Ascending aorta (tissue), 2 donors: ENCODE measurements around the gene PURB. TPM values are rescaled to one million over a fixed set of nuclear protein-coding genes. Genes with fewer than 3 reads are reported as not detected.
"Not testable (repeated sequence)": the region's sequence is repeated elsewhere in the genome, so short reads cannot be mapped to it uniquely, and the experiment has no call there.

Experiments used
- DNase-seq, 2 donors: peaks; one replicate each; pipeline ENCODE4 v3.0.0-alpha.2; 2019; ENCODE audit warnings: low spot score in 2 of 2
- H3K27ac ChIP-seq, 2 donors: fragments of 200-600 bp; sonication (generic); one replicate each; pipeline ENCODE4 v1.5.1; 2016 to 2017; ENCODE audit warnings: mild to moderate bottlenecking in 1 of 2
- H3K27me3 ChIP-seq: fragments of 200-600 bp; sonication (generic); one replicate; pipeline ENCODE4 v1.5.1; 2017
- H3K36me3 ChIP-seq, 2 donors: fragments of 200-600 bp; sonication (generic); one replicate each; pipeline ENCODE4 v1.5.1; 2016
- H3K4me1 ChIP-seq, 2 donors: fragments of 200-600 bp; sonication (generic); one replicate each; pipeline ENCODE4 v1.5.1; 2016 to 2017; ENCODE audit warnings: mild to moderate bottlenecking in 1 of 2
- H3K4me3 ChIP-seq, 2 donors: fragments of 200-600 bp; sonication (generic); one replicate each; pipeline ENCODE4 v1.5.1; 2016 to 2017; ENCODE audit warnings: mild to moderate bottlenecking in 1 of 2
- H3K9me3 ChIP-seq, 2 donors: fragments of 200-600 bp; sonication (generic); one replicate each; pipeline ENCODE4 v1.5.1; 2016
- CTCF ChIP-seq, 3 experiments: fragments of 200-600 bp in 2 of 3; fragments of 450-650 bp in 1 of 3; sonication (generic) in 2 of 3; IDR thresholded peaks; one replicate each; pipeline ENCODE4 v1.5.1; 2016 to 2019; ENCODE audit warnings: antibody characterized with exemption in 3 of 3, mild to moderate bottlenecking in 1 of 3, moderate library complexity in 1 of 3
- intact Hi-C: fragments of 100-400 bp; cut with DNase I; formaldehyde crosslinking; loops from one replicate; pipeline ENCODE4 v1.15.1; 2023
- total RNA-seq: library from RNA; depleted of rRNA; stranded (reverse); fragments of >200 nt; gene quantifications from one replicate; pipeline ENCODE4 v1.1.0, GENCODE V29; 2016

Gene PURB
- total RNA-seq, 1 donor from 2014 or later = 19.1 TPM

DNA sequence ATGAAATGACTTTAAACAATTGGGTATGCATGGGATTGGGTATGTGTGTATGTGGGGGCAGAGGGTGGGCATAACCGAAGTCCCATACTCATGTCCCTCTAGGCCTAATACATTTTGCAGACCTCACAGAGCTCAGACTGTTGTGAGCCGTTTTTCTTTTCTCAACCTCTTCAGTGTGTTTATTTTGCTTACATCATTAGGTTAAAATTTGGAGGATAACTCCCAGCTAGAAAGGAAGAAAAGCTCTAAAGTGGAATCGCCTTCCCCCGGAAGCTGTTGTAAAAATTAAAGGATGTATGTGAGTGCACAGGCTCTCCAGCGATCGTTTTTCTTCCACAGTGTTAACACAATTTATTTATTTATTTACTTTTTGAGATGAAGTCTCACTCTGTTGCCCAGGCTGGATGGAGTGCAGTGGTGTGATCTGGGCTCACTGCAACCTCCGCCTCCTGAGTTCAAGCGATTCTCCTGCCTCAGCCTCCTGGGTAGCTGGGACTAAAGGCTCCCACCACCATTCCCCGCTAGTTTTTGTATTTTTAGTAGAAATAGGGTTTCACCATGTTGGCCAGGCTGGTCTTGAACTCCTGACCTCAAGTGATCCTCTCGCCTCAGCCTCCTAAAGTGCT lies 36.0 kb downstream of the PURB start:
- H3K27me3 ChIP-seq = no peaks in the 10 kb centered on the region
- peaks cover 3 to 17% of the 10 kb centered on the region in 2 donors for H3K4me1 ChIP-seq
- DNase-seq = no peak
- no peak overlapping the region for H3K27ac ChIP-seq
- H3K4me3 ChIP-seq = peak overlapping the region in 1 of 2 donors; percentile 77
- intact Hi-C loops = loop anchor here (2.0 to 5.0 kb wide), 2 partner anchors 138 to 239 kb away; partner anchors contain the start of gene NACAD
- no peak for TF ChIP-seq CTCF (IDR thresholded peaks at IDR 0.05)
- H3K36me3 ChIP-seq = no peaks in the 10 kb centered on the region
- H3K9me3 ChIP-seq = no peaks in the 10 kb centered on the region

GRCh38 chr7:44847920-44848634 lies 37.3 kb downstream of the PURB start, which contains the start of gene H2AZ2:
Gene H2AZ2 (minus strand): TSS chr7:44848087. CDS start chr7:44847971, 116 bp downstream.
- TF ChIP-seq CTCF (IDR thresholded peaks at IDR 0.05) = peak in 1 of 3 experiments; percentile 7
- Histone ChIP-seq H3K27ac (peak within 1 kb of the TSS; percentile 91 to 94), H3K36me3 (no peaks in the 10 kb centered on the region), H3K4me1 (peaks cover 3 to 17% of the 10 kb centered on the region in 2 donors), H3K27me3 (no peaks in the 10 kb centered on the region), H3K4me3 (peak within 1 kb of the TSS; percentile 77 to 87), H3K9me3 (no peaks in the 10 kb centered on the region)
- intact Hi-C loops = loop anchor here (1.0 to 5.0 kb wide), 9 partner anchors 37 to 273 kb away; partner anchors contain the start of genes CCM2, NACAD, OGDH and PPIA
- peak; percentile 98 to 100 for DNase-seq

- peak; percentile 89 to 98 (median 92) for TF ChIP-seq CTCF (IDR thresholded peaks at IDR 0.05)
- H3K9me3 ChIP-seq = no peaks in the 10 kb centered on the region
- no peaks in the 10 kb centered on the region for H3K27me3 ChIP-seq
- intact Hi-C loops = loop anchor here (1.0 to 5.0 kb wide), 3 partner anchors 140 to 273 kb away; partner anchors contain the start of gene TMED4
- H3K4me3 ChIP-seq = peak overlapping the region; percentile 68 to 87
- H3K27ac ChIP-seq = peak overlapping the region; percentile 91 to 94
- H3K4me1 ChIP-seq = peaks cover 3 to 17% of the 10 kb centered on the region in 2 donors
- peak; percentile 53 to 92 for DNase-seq
- H3K36me3 ChIP-seq = peaks cover 0 to 3% of the 10 kb centered on the region in 2 donors
These were observed 37.8 kb downstream of the PURB start for GRCh38 chr7:44847509-44847919.

- Histone ChIP-seq H3K27ac (peak overlapping the region; percentile 91 to 94), H3K36me3 (peaks cover 0 to 5% of the 10 kb centered on the region in 2 donors), H3K9me3 (no peaks in the 10 kb centered on the region), H3K27me3 (no peaks in the 10 kb centered on the region), H3K4me1 (peaks cover 3 to 17% of the 10 kb centered on the region in 2 donors), H3K4me3 (peak overlapping the region; percentile 68 to 87)
- no peak for DNase-seq
- intact Hi-C loops = loop anchor here (1.0 to 5.0 kb wide), 3 partner anchors 140 to 272 kb away; partner anchors contain the start of gene TMED4
- no peak for TF ChIP-seq CTCF (IDR thresholded peaks at IDR 0.05)
These were observed 38.4 kb downstream of the PURB start for GRCh38 chr7:44846816-44847508.

DNA sequence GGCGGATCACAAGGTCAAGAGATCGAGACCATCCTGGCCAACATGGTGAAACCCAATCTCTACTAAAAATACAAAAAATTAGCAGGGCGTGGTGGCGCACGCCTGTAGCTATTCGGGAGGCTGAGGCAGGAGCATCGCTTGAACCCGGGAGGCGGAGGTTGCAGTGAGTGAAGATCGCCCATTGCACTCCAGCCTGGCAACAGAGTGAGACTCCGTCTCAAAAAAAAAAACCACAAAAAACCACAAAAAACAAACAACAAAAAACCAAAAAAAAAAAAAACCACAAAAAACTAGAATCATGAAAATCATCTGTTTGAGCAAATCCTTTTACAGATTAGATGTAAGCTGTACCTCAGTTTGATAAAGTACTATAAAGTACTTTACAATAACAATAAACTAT lies 38.9 kb downstream of the PURB start:
- H3K4me1 ChIP-seq = peaks cover 3 to 17% of the 10 kb centered on the region in 2 donors
- not testable (repeated sequence) for DNase-seq, H3K36me3 ChIP-seq, H3K9me3 ChIP-seq, H3K27me3 ChIP-seq
- H3K4me3 ChIP-seq = peak overlapping the region; percentile 68 to 87
- intact Hi-C loops = loop anchor here (2.0 to 5.0 kb wide), 2 partner anchors 141 to 272 kb away; no protein-coding TSS in a partner anchor
- peak overlapping the region; percentile 91 to 94 for H3K27ac ChIP-seq
